MM.1S (cell line): Measurements from ENCODE around the gene TMEM229B.

ENCODE experiments used
- DNase-seq: peaks from one replicate; pipeline ENCODE4 v3.0.0-alpha.2; 2015
- H2AFZ ChIP-seq: fragments of 300-600 bp; sonication (generic); 2 replicates; pipeline ENCODE4 v1.6.0; 2016; ENCODE audit warnings: antibody characterized with exemption, low read length
- H3F3A ChIP-seq: fragments of 300-600 bp; sonication (generic); 2 replicates; pipeline ENCODE4 v1.6.1; 2016; ENCODE audit warnings: mild to moderate bottlenecking, antibody characterized with exemption, low read length, moderate library complexity, mixed read lengths; ENCODE audit not compliant: insufficient read depth
- H3K27ac ChIP-seq: fragments of 300-600 bp; sonication (generic); 2 replicates; pipeline ENCODE4 v1.5.1; 2016; ENCODE audit warnings: mild to moderate bottlenecking, low read length
- H3K27me3 ChIP-seq: fragments of 300-600 bp; sonication (generic); replicated peaks from 2 replicates; pipeline ENCODE4 v1.6.0; 2016; ENCODE audit warnings: low read length; ENCODE audit not compliant: insufficient read depth
- H3K36me3 ChIP-seq: fragments of 300-600 bp; sonication (generic); replicated peaks from 2 replicates; pipeline ENCODE4 v1.6.1; 2016; ENCODE audit warnings: mild to moderate bottlenecking, low read length, mixed read lengths; ENCODE audit not compliant: insufficient read depth
- H3K4me1 ChIP-seq: fragments of 300-600 bp; sonication (generic); 2 replicates; pipeline ENCODE4 v1.6.1; 2016; ENCODE audit warnings: low read length, mixed read lengths
- H3K4me2 ChIP-seq: fragments of 300-600 bp; sonication (generic); 2 replicates; pipeline ENCODE4 v1.6.0; 2016; ENCODE audit warnings: low read depth, low read length
- H3K4me3 ChIP-seq: fragments of 300-600 bp; sonication (generic); 2 replicates; pipeline ENCODE4 v1.5.1; 2016; ENCODE audit warnings: low read length, mixed read lengths
- H3K79me2 ChIP-seq: fragments of 300-600 bp; sonication (generic); 2 replicates; pipeline ENCODE4 v1.6.1; 2016; ENCODE audit warnings: mixed run types, low read length, mixed read lengths
- H3K9ac ChIP-seq: fragments of 300-600 bp; sonication (generic); 2 replicates; pipeline ENCODE4 v1.6.1; 2016; ENCODE audit warnings: low read length, mixed read lengths
- H3K9me2 ChIP-seq: fragments of 300-600 bp; sonication (generic); replicated peaks from 2 replicates; pipeline ENCODE4 v1.6.1; 2016; ENCODE audit warnings: mild to moderate bottlenecking, low read length, mixed read lengths; ENCODE audit not compliant: insufficient read depth
- H3K9me3 ChIP-seq: fragments of 300-600 bp; sonication (generic); replicated peaks from 2 replicates; pipeline ENCODE4 v1.6.1; 2016; ENCODE audit warnings: mild to moderate bottlenecking, low read length, mixed read lengths; ENCODE audit not compliant: insufficient read depth
- H4K20me1 ChIP-seq: fragments of 300-600 bp; sonication (generic); 2 replicates; pipeline ENCODE4 v1.6.1; 2016; ENCODE audit warnings: mild to moderate bottlenecking, low read length, moderate library complexity, mixed read lengths; ENCODE audit not compliant: insufficient read depth
- CTCF ChIP-seq: fragments of 300-600 bp; sonication (generic); IDR thresholded peaks from 2 replicates; pipeline ENCODE4 v1.5.1; 2016; ENCODE audit warnings: antibody characterized with exemption, low read length, mixed read lengths
- EZH2 ChIP-seq: fragments of 300-600 bp; sonication (generic); optimal IDR thresholded peaks from 2 replicates; pipeline ENCODE3; 2017; ENCODE audit warnings: low read depth, mild to moderate bottlenecking, antibody characterized with exemption, low read length, mixed read lengths
- EZH2phosphoT487 ChIP-seq: fragments of 300-600 bp; sonication (generic); IDR thresholded peaks from 2 replicates; pipeline ENCODE4 v1.6.1; 2018; ENCODE audit warnings: antibody characterized with exemption, low read length

TMEM229B gene

GRCh38 chr14:67441256-67441655 lies 47.3 kb downstream of the TMEM229B start:
- Histone ChIP-seq H3K9me2 (no peaks in the 10 kb centered on the region), H3F3A (no peaks in the 10 kb centered on the region; the same call in 1 of the 2 replicates), H3K9me3 (no peaks in the 10 kb centered on the region), H3K36me3 (no peaks in the 10 kb centered on the region), H4K20me1 (no peaks in the 10 kb centered on the region), H3K79me2 (no peaks in the 10 kb centered on the region), H3K4me1 (peaks cover 17% of the 10 kb centered on the region), H2AFZ (no peak overlapping the region), H3K27ac (peak overlapping the region; percentile 95; the same call in 1 of the 2 replicates), H3K9ac (no peak overlapping the region), H3K27me3 (no peaks in the 10 kb centered on the region), H3K4me3 (no peak overlapping the region), H3K4me2 (no peak overlapping the region)
- TF ChIP-seq EZH2 (no peak), CTCF (no peak), EZH2phosphoT487 (no peak)
- no peak for DNase-seq

GRCh38 chr14:67440513-67440912 lies 48.0 kb downstream of the TMEM229B start:
- H3K4me3 ChIP-seq = no peak overlapping the region
- H3K27ac ChIP-seq = no peak overlapping the region
- H3K9me2 ChIP-seq = no peaks in the 10 kb centered on the region
- no peak overlapping the region for H3K4me2 ChIP-seq
- DNase-seq = no peak
- no peak overlapping the region for H2AFZ ChIP-seq
- no peak overlapping the region for H3K9ac ChIP-seq
- H3K79me2 ChIP-seq = no peaks in the 10 kb centered on the region
- no peaks in the 10 kb centered on the region for H3K27me3 ChIP-seq
- no peaks in the 10 kb centered on the region for H3K36me3 ChIP-seq
- no peaks in the 10 kb centered on the region; the same call in 1 of the 2 replicates for H3F3A ChIP-seq
- peaks cover 17% of the 10 kb centered on the region for H3K4me1 ChIP-seq
- no peak for TF ChIP-seq EZH2
- no peak for TF ChIP-seq EZH2phosphoT487
- no peak for TF ChIP-seq CTCF
- H4K20me1 ChIP-seq = no peaks in the 10 kb centered on the region
- no peaks in the 10 kb centered on the region for H3K9me3 ChIP-seq

GRCh38 chr14:67438969-67439368 lies 49.6 kb downstream of the TMEM229B start:
- Histone ChIP-seq H3K4me1 (peaks cover 17% of the 10 kb centered on the region), H2AFZ (no peak overlapping the region), H3F3A (no peaks in the 10 kb centered on the region; the same call in 1 of the 2 replicates), H3K36me3 (no peaks in the 10 kb centered on the region), H3K9me3 (no peaks in the 10 kb centered on the region), H3K4me3 (no peak overlapping the region), H3K27me3 (no peaks in the 10 kb centered on the region), H3K79me2 (no peaks in the 10 kb centered on the region), H3K27ac (no peak overlapping the region), H3K4me2 (no peak overlapping the region), H3K9ac (no peak overlapping the region), H4K20me1 (no peaks in the 10 kb centered on the region), H3K9me2 (no peaks in the 10 kb centered on the region)
- DNase-seq = no peak
- TF ChIP-seq EZH2phosphoT487 (no peak), CTCF (no peak), EZH2 (no peak)
